SK-N-SH treated with all-trans-retinoic acid at 6 μM for 48 hours (cell line): ENCODE data around the gene AS3MT.

ENCODE experiments used
- ATAC-seq: fragments of 200-7000 bp; cut with Tn5 transposase; 3 replicates; pipeline ENCODE4 v1.9.1; 2020; ENCODE audit warnings: mild to moderate bottlenecking, moderate library complexity
- ARNTL ChIP-seq: fragments of 450-650 bp; formaldehyde crosslinking; IDR thresholded peaks from 2 replicates; pipeline ENCODE4 v1.5.0; 2020; ENCODE audit warnings: low read depth, mild to moderate bottlenecking, moderate library complexity, borderline replicate concordance
- CREB5 ChIP-seq: fragments of 250-450 bp; sonication (Bioruptor Pico); IDR thresholded peaks from 2 replicates; pipeline ENCODE4 v1.5.1; 2020; ENCODE audit warnings: low read depth, mild to moderate bottlenecking, moderate library complexity
- CSDC2 ChIP-seq: fragments of 250-450 bp; sonication (Bioruptor Pico); IDR thresholded peaks from 2 replicates; pipeline ENCODE4 v1.5.0; 2020; ENCODE audit warnings: mild to moderate bottlenecking, moderate library complexity
- CSRNP3 ChIP-seq: fragments of 250-450 bp; sonication (Bioruptor Pico); IDR thresholded peaks from 2 replicates; pipeline ENCODE4 v1.5.1; 2021; ENCODE audit warnings: mild to moderate bottlenecking, moderate library complexity
- ESRRG ChIP-seq: fragments of 250-450 bp; sonication (Bioruptor Pico); IDR thresholded peaks from 2 replicates; pipeline ENCODE4 v1.6.1; 2021; ENCODE audit warnings: mild to moderate bottlenecking
- GLIS3 ChIP-seq: fragments of 250-450 bp; sonication (Bioruptor Pico); IDR thresholded peaks from 2 replicates; pipeline ENCODE4 v1.5.0; 2020; ENCODE audit warnings: mild to moderate bottlenecking, moderate library complexity
- ISL1 ChIP-seq: fragments of 250-450 bp; sonication (Bioruptor Pico); IDR thresholded peaks from 2 replicates; pipeline ENCODE4 v2.1.2; 2022; ENCODE audit warnings: mild to moderate bottlenecking, moderate library complexity
- OSR1 ChIP-seq: fragments of 250-450 bp; sonication (Bioruptor Pico); IDR thresholded peaks from 2 replicates; pipeline ENCODE4 v1.8.0; 2022; ENCODE audit warnings: moderate library complexity, mild to moderate bottlenecking, inconsistent platforms
- PATZ1 ChIP-seq: fragments of 250-450 bp; sonication (Bioruptor Pico); IDR thresholded peaks from 2 replicates; pipeline ENCODE4 v1.8.0; 2020; ENCODE audit warnings: mild to moderate bottlenecking, moderate library complexity, borderline replicate concordance
- POU6F1 ChIP-seq: fragments of 250-450 bp; sonication (Bioruptor Pico); IDR thresholded peaks from 2 replicates; pipeline ENCODE4 v1.8.0; 2021; ENCODE audit warnings: low read depth, mild to moderate bottlenecking, moderate library complexity, borderline replicate concordance
- PPARA ChIP-seq: fragments of 250-450 bp; sonication (Bioruptor Pico); IDR thresholded peaks from 2 replicates; pipeline ENCODE4 v1.5.0; 2020; ENCODE audit warnings: mild to moderate bottlenecking, borderline replicate concordance
- RARB ChIP-seq: fragments of 250-450 bp; sonication (Bioruptor Pico); IDR thresholded peaks from 2 replicates; pipeline ENCODE4 v1.8.0; 2021; ENCODE audit warnings: mild to moderate bottlenecking, moderate library complexity
- SNAI2 ChIP-seq: fragments of 250-450 bp; sonication (Bioruptor Pico); IDR thresholded peaks from 2 replicates; pipeline ENCODE4 v1.5.0; 2020; ENCODE audit warnings: mild to moderate bottlenecking, moderate library complexity
- TCF4 ChIP-seq: fragments of 250-450 bp; sonication (Bioruptor Pico); IDR thresholded peaks from 2 replicates; pipeline ENCODE4 v1.8.0; 2021; ENCODE audit warnings: mild to moderate bottlenecking, moderate library complexity, borderline replicate concordance
- TOX ChIP-seq: fragments of 250-450 bp; sonication (Bioruptor Pico); IDR thresholded peaks from 2 replicates; pipeline ENCODE4 v1.8.0; 2021; ENCODE audit warnings: mild to moderate bottlenecking, moderate library complexity, borderline replicate concordance
- TSHZ2 ChIP-seq: fragments of 250-450 bp; sonication (Bioruptor Pico); IDR thresholded peaks from 2 replicates; pipeline ENCODE4 v1.5.0; 2020; ENCODE audit warnings: mild to moderate bottlenecking, moderate library complexity
- ZFP3 ChIP-seq: fragments of 250-450 bp; sonication (Bioruptor Pico); IDR thresholded peaks from 2 replicates; pipeline ENCODE4 v1.5.0; 2020; ENCODE audit warnings: mild to moderate bottlenecking, moderate library complexity
- ZFP30 ChIP-seq: fragments of 450-650 bp; formaldehyde crosslinking; IDR thresholded peaks from 2 replicates; pipeline ENCODE4 v1.5.0; 2022; ENCODE audit warnings: mild to moderate bottlenecking, moderate library complexity
- ZNF565 ChIP-seq: fragments of 450-650 bp; formaldehyde crosslinking; conservative IDR thresholded peaks from 2 replicates; pipeline ENCODE4 v1.5.0; 2020; ENCODE audit warnings: low read depth, mild to moderate bottlenecking, moderate library complexity
- ZNF70 ChIP-seq: fragments of 450-650 bp; formaldehyde crosslinking; IDR thresholded peaks from 2 replicates; pipeline ENCODE4 v1.5.0; 2020; ENCODE audit warnings: mild to moderate bottlenecking, moderate library complexity

Gene AS3MT

GRCh38 chr10:102949916-102950315 lies 80.6 kb downstream of the AS3MT start:
- TF ChIP-seq ZNF70 (CRISPR knock-in tag) (no peak), ISL1 (CRISPR knock-in tag) (no peak), SNAI2 (CRISPR knock-in tag) (no peak), TCF4 (CRISPR knock-in tag) (no peak), OSR1 (CRISPR knock-in tag) (no peak), ARNTL (no peak), PATZ1 (CRISPR knock-in tag) (no peak), CSRNP3 (CRISPR knock-in tag) (no peak), TSHZ2 (no peak), ZFP3 (CRISPR knock-in tag) (no peak), ZFP30 (CRISPR knock-in tag) (no peak), PPARA (CRISPR knock-in tag) (no peak), TOX (CRISPR knock-in tag) (no peak), RARB (CRISPR knock-in tag) (no peak), CSDC2 (CRISPR knock-in tag) (no peak), CREB5 (CRISPR knock-in tag) (no peak)
- ATAC-seq: no peak

- no peak for ATAC-seq
- TF ChIP-seq TOX (CRISPR knock-in tag) (no peak), CREB5 (CRISPR knock-in tag) (no peak), PPARA (CRISPR knock-in tag) (no peak), ISL1 (CRISPR knock-in tag) (no peak), ARNTL (no peak), ESRRG (CRISPR knock-in tag) (no peak), RARB (CRISPR knock-in tag) (no peak), GLIS3 (no peak), SNAI2 (CRISPR knock-in tag) (no peak), POU6F1 (CRISPR knock-in tag) (no peak), TCF4 (CRISPR knock-in tag) (no peak), PATZ1 (CRISPR knock-in tag) (no peak), CSRNP3 (CRISPR knock-in tag) (no peak), ZNF565 (CRISPR knock-in tag) (no peak), ZFP3 (CRISPR knock-in tag) (no peak)
Measured at GRCh38 chr10:102951316-102951715, 82.0 kb downstream of the AS3MT start.
